GM18520 (cell line): Measurements from ENCODE around the gene TACR2.

Source experiments
- ATAC-seq: cut with Tn5 transposase; IDR thresholded peaks from one replicate; pipeline ENCODE4 v1.9.1; 2021; ENCODE audit not compliant: unreplicated experiment

Gene TACR2

GRCh38 chr10:69376662-69377061, 40.1 kb downstream of the TACR2 start:
- ATAC-seq: no peak

- ATAC-seq: no peak
These were observed 41.2 kb downstream of the TACR2 start for GRCh38 chr10:69375307-69376151.

GRCh38 chr10:69374931-69375306, 41.8 kb downstream of the TACR2 start:
- ATAC-seq: no peak

GRCh38 chr10:69374242-69374641, 42.5 kb downstream of the TACR2 start:
- ATAC-seq: no peak

- ATAC-seq: no peak
These were observed 44.4 kb downstream of the TACR2 start for GRCh38 chr10:69372126-69372980.

- ATAC-seq: no peak
These were observed 49.2 kb downstream of the TACR2 start for GRCh38 chr10:69367469-69367868.

GRCh38 chr10:69366738-69367137, 50.0 kb downstream of the TACR2 start:
- ATAC-seq: no peak

GRCh38 chr10:69364232-69364940, 52.3 kb downstream of the TACR2 start:
- no peak for ATAC-seq

- no peak for ATAC-seq
These were observed 53.1 kb downstream of the TACR2 start for GRCh38 chr10:69363666-69364065.

GRCh38 chr10:69362471-69362954, 54.2 kb downstream of the TACR2 start:
- ATAC-seq: no peak

- no peak for ATAC-seq
These were observed 55.5 kb downstream of the TACR2 start for GRCh38 chr10:69361303-69361614.

GRCh38 chr10:69360485-69361302, 56.0 kb downstream of the TACR2 start:
- ATAC-seq: no peak

- no peak for ATAC-seq
These were observed 57.1 kb downstream of the TACR2 start for GRCh38 chr10:69359594-69359993.

GRCh38 chr10:69359148-69359547, 57.6 kb downstream of the TACR2 start:
- no peak for ATAC-seq

GRCh38 chr10:69358148-69358795, 58.4 kb downstream of the TACR2 start:
- no peak for ATAC-seq

GRCh38 chr10:69356187-69356586, 60.5 kb downstream of the TACR2 start:
- ATAC-seq: no peak

GRCh38 chr10:69353977-69354635, 62.6 kb downstream of the TACR2 start:
- no peak for ATAC-seq
